MM.1S (cell line): ENCODE data around the gene STK32C.

ENCODE experiments used
- DNase-seq: peaks from one replicate; pipeline ENCODE4 v3.0.0-alpha.2; 2015
- H2AFZ ChIP-seq: fragments of 300-600 bp; sonication (generic); 2 replicates; pipeline ENCODE4 v1.6.0; 2016; ENCODE audit warnings: antibody characterized with exemption, low read length
- H3F3A ChIP-seq: fragments of 300-600 bp; sonication (generic); 2 replicates; pipeline ENCODE4 v1.6.1; 2016; ENCODE audit warnings: mild to moderate bottlenecking, antibody characterized with exemption, low read length, moderate library complexity, mixed read lengths; ENCODE audit not compliant: insufficient read depth
- H3K27ac ChIP-seq: fragments of 300-600 bp; sonication (generic); 2 replicates; pipeline ENCODE4 v1.5.1; 2016; ENCODE audit warnings: mild to moderate bottlenecking, low read length
- H3K27me3 ChIP-seq: fragments of 300-600 bp; sonication (generic); replicated peaks from 2 replicates; pipeline ENCODE4 v1.6.0; 2016; ENCODE audit warnings: low read length; ENCODE audit not compliant: insufficient read depth
- H3K36me3 ChIP-seq: fragments of 300-600 bp; sonication (generic); replicated peaks from 2 replicates; pipeline ENCODE4 v1.6.1; 2016; ENCODE audit warnings: mild to moderate bottlenecking, low read length, mixed read lengths; ENCODE audit not compliant: insufficient read depth
- H3K4me1 ChIP-seq: fragments of 300-600 bp; sonication (generic); 2 replicates; pipeline ENCODE4 v1.6.1; 2016; ENCODE audit warnings: low read length, mixed read lengths
- H3K4me2 ChIP-seq: fragments of 300-600 bp; sonication (generic); 2 replicates; pipeline ENCODE4 v1.6.0; 2016; ENCODE audit warnings: low read depth, low read length
- H3K4me3 ChIP-seq: fragments of 300-600 bp; sonication (generic); 2 replicates; pipeline ENCODE4 v1.5.1; 2016; ENCODE audit warnings: low read length, mixed read lengths
- H3K79me2 ChIP-seq: fragments of 300-600 bp; sonication (generic); 2 replicates; pipeline ENCODE4 v1.6.1; 2016; ENCODE audit warnings: mixed run types, low read length, mixed read lengths
- H3K9ac ChIP-seq: fragments of 300-600 bp; sonication (generic); 2 replicates; pipeline ENCODE4 v1.6.1; 2016; ENCODE audit warnings: low read length, mixed read lengths
- H3K9me2 ChIP-seq: fragments of 300-600 bp; sonication (generic); replicated peaks from 2 replicates; pipeline ENCODE4 v1.6.1; 2016; ENCODE audit warnings: mild to moderate bottlenecking, low read length, mixed read lengths; ENCODE audit not compliant: insufficient read depth
- H3K9me3 ChIP-seq: fragments of 300-600 bp; sonication (generic); replicated peaks from 2 replicates; pipeline ENCODE4 v1.6.1; 2016; ENCODE audit warnings: mild to moderate bottlenecking, low read length, mixed read lengths; ENCODE audit not compliant: insufficient read depth
- H4K20me1 ChIP-seq: fragments of 300-600 bp; sonication (generic); 2 replicates; pipeline ENCODE4 v1.6.1; 2016; ENCODE audit warnings: mild to moderate bottlenecking, low read length, moderate library complexity, mixed read lengths; ENCODE audit not compliant: insufficient read depth
- CTCF ChIP-seq: fragments of 300-600 bp; sonication (generic); IDR thresholded peaks from 2 replicates; pipeline ENCODE4 v1.5.1; 2016; ENCODE audit warnings: antibody characterized with exemption, low read length, mixed read lengths
- EZH2 ChIP-seq: fragments of 300-600 bp; sonication (generic); optimal IDR thresholded peaks from 2 replicates; pipeline ENCODE3; 2017; ENCODE audit warnings: low read depth, mild to moderate bottlenecking, antibody characterized with exemption, low read length, mixed read lengths
- EZH2phosphoT487 ChIP-seq: fragments of 300-600 bp; sonication (generic); IDR thresholded peaks from 2 replicates; pipeline ENCODE4 v1.6.1; 2018; ENCODE audit warnings: antibody characterized with exemption, low read length

The STK32C gene

GRCh38 chr10:132311338-132311939 lies 3.7 kb upstream of the STK32C start:
- Histone ChIP-seq H3K4me1 (no peaks in the 10 kb centered on the region), H3K27ac (no peak overlapping the region)

GRCh38 chr10:132310701-132311337 lies 3.1 kb upstream of the STK32C start:
- Histone ChIP-seq H3K4me1 (0 out of 2 replicates have a peak, but pooled peaks cover 3% of the 10 kb centered on the region), H3K36me3 (no peaks in the 10 kb centered on the region), H3K9me3 (no peaks in the 10 kb centered on the region), H3K9me2 (no peaks in the 10 kb centered on the region), H4K20me1 (no peaks in the 10 kb centered on the region), H3K79me2 (peaks cover 16% of the 10 kb centered on the region), H3K4me3 (no peak overlapping the region), H3K27ac (no peak overlapping the region), H2AFZ (no peak overlapping the region), H3K4me2 (no peak overlapping the region), H3F3A (no peaks in the 10 kb centered on the region), H3K9ac (no peak overlapping the region), H3K27me3 (no peaks in the 10 kb centered on the region)
- TF ChIP-seq EZH2phosphoT487 (no peak), CTCF (no peak)
- no peak for DNase-seq

More at GRCh38 chr10:132311338-132311939, 3.7 kb upstream of the STK32C start:
- H3K79me2 ChIP-seq, result peaks cover 10% of the 10 kb centered on the region
- no peak overlapping the region for H3K9ac ChIP-seq
- DNase-seq, result no peak
- H4K20me1 ChIP-seq, result no peaks in the 10 kb centered on the region
- H3K4me2 ChIP-seq, result no peak overlapping the region
- no peaks in the 10 kb centered on the region for H3K27me3 ChIP-seq
- no peaks in the 10 kb centered on the region for H3K9me3 ChIP-seq
- TF ChIP-seq CTCF (no peak), EZH2phosphoT487 (no peak), EZH2 (no peak)
- H3F3A ChIP-seq, result no peaks in the 10 kb centered on the region
- H3K4me3 ChIP-seq, result no peak overlapping the region
- no peaks in the 10 kb centered on the region for H3K36me3 ChIP-seq
- no peak overlapping the region for H2AFZ ChIP-seq
- no peaks in the 10 kb centered on the region for H3K9me2 ChIP-seq

GRCh38 chr10:132309879-132310591 lies 2.3 kb upstream of the STK32C start:
- H3K4me2 ChIP-seq, result no peak overlapping the region
- no peaks in the 10 kb centered on the region for H3K9me3 ChIP-seq
- no peaks in the 10 kb centered on the region for H3K36me3 ChIP-seq
- TF ChIP-seq EZH2phosphoT487 (no peak), CTCF (no peak), EZH2 (no peak)
- H3K9ac ChIP-seq, result no peak overlapping the region
- no peaks in the 10 kb centered on the region for H3F3A ChIP-seq
- no peaks in the 10 kb centered on the region for H3K9me2 ChIP-seq
- no peak for DNase-seq
- H3K4me1 ChIP-seq, result peaks cover 10% of the 10 kb centered on the region; the same call in 1 of the 2 replicates
- peaks cover 24% of the 10 kb centered on the region for H3K79me2 ChIP-seq
- no peaks in the 10 kb centered on the region for H4K20me1 ChIP-seq
- H2AFZ ChIP-seq, result no peak overlapping the region
- no peaks in the 10 kb centered on the region for H3K27me3 ChIP-seq
- H3K4me3 ChIP-seq, result no peak overlapping the region
- H3K27ac ChIP-seq, result no peak overlapping the region
